Activated naive CD8-positive, alpha-beta T cell treated with anti-CD3 and anti-CD28 coated beads, Interleukin-2, amount 50 U/mL, for 16 hours (primary cell): Measurements from ENCODE around the gene TIMM23.
"Not testable (repeated sequence)": the region's sequence is repeated elsewhere in the genome, so short reads cannot be mapped to it uniquely, and the experiment has no call there.

Source experiments
- DNase-seq: peaks from one replicate; pipeline ENCODE4 v3.0.0-alpha.2; 2020; ENCODE audit warnings: low read depth, low spot score

Gene TIMM23, protein sequence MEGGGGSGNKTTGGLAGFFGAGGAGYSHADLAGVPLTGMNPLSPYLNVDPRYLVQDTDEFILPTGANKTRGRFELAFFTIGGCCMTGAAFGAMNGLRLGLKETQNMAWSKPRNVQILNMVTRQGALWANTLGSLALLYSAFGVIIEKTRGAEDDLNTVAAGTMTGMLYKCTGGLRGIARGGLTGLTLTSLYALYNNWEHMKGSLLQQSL

DNA sequence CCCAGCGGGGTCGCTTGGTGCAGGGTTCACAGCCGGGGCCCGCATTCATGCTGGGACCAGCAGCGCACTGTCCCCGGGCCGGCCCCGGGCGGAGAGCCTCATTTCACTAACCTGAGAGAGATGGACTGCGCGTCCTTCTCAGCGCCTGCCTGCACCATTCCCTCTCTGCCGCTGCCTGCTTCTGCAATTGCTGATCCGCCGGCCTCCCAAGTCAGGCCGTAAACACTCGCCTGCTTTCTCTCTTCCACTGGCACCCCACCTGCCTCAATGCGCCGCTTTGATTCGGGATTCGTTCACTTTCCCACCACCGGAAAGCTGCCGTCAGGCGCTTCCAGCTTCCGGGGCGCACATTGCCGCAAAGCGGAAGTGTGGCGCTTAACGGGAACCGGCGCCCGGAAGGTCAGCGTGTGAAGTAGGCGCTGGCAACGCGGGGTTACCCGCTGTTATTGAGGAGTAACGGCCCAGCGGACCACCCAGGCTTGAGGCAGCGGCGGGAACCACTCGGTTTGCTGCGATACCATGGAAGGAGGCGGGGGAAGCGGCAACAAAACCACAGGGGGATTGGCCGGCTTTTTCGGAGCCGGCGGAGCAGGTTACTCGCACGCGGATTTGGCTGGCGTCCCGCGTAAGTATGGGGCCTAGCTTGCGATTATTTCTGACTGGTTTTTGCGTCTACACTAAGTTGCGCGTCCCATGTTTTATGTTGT is at the start of gene TIMM23:
Gene TIMM23, plus strand, starts transcription at position 384 of the 707 bp plus-strand sequence. Its CDS starts 136 bp downstream, at position 520.
- DNase-seq = peak; percentile 64

DNA sequence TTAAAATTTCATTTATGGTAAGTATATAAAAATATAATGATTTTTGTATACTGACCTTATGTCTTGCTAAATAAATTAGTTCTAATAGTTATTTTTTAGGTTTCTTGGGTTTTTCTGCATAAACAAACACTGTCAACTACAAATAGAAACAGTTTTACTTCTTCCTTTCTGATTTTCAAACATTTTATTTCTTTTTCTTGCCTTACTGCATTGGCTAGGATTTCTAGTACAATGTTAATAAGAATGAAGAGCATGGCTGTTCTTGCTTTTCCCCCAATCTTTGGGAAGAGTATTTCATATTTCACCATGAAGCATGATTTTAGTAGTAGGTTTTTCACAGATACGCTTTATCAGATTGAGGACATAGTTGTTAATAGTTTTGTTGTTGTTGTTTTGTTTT is 45.5 kb upstream of the TIMM23 start:
- DNase-seq = not testable (repeated sequence)

DNA sequence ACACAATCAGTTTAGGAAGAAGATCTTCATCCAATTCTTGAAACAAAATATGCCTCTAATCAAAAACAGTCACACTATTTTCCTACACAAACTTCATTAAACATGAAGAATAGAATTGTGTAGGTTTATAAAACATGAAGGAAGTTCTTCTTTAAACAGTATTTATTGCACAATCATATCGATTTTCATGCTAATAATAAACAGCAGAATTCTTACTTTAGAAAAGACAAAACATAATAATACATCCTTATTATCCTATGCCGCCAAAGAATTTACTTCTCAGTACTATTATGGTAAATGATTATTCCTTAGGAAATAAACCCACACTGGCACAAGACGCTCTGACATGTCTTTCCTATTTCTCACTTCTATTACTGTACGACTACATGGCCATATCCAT is 41.0 kb upstream of the TIMM23 start:
- DNase-seq = not testable (repeated sequence)

DNA sequence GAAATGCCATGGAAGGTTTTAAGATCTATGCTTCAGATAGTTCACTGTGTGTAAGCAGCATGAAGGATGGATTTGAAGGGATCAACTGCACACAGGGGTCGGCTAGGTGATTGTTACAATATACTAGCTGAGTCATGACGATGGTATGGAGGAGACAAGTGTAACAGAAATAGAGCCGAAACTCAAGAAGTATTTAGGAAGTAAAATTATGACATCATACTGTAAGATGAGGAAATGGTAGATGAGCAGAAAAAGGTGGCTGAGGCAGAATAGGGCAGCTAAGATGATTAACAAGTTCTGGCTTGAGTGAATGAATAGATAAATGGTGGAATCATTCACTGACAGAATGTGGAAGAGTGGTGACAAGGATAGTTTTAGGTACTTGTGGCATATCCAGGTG is 37.5 kb upstream of the TIMM23 start:
- not testable (repeated sequence) for DNase-seq

DNA sequence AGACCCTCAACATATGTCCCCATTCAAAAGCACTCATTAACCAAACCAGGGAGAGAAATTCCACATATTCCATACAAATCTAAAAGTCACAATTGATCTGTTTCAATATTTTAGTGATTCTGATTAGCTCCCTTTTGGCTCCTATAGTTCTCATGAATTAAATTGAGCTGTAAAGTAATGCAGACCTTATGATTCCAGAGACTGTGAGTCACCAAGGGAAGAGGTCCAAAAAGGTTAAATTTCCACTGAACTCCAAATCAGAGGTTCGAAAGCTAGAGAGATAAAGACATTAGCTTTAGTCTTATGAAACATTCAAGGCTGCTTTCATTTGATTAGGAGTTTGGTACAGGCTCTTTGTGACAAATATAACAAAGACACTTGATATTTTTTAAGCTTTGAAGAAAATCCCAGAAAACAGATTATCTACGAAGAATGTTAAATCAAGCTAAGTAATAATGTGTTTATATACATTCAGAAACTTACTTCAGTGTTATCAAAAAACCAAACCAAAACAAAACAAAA is 33.1 kb upstream of the TIMM23 start:
- DNase-seq = not testable (repeated sequence)

DNA sequence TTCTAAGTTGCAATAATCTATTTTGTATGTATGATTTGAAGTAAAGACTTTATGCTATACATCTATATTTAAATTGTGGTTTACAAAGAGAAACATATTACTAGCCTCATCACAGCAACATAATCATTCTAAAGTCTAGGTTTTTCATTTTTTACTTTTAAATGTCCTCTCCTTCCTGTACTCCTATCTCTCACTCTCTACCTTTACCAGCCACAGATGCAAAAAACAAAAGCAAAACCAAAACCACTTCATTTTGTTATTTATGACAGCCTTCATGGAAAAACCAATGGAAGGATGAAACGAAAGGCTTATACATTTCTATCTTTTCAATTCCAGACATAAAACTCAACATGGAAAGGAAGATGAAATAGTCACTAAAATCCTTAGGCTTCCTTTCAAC is 31.1 kb upstream of the TIMM23 start:
- not testable (repeated sequence) for DNase-seq

DNA sequence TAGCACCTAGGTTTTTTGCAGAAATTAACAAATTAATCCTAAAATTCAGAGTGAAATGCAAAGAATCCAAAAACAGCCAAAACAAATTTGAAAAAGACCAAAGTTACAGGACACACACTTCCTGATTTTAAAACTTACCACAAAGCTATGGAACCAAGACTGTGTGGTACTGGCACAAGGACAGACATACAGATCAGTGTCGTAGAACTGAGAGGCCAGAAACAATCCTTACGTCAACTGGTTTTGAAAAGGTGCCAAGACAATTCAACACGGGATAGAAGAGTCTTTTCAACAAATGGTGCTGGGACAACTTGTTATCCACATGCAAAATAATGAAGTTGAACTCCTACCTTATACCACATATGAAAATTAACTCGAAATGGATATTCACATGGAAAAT is 26.8 kb upstream of the TIMM23 start:
- DNase-seq = not testable (repeated sequence)

DNA sequence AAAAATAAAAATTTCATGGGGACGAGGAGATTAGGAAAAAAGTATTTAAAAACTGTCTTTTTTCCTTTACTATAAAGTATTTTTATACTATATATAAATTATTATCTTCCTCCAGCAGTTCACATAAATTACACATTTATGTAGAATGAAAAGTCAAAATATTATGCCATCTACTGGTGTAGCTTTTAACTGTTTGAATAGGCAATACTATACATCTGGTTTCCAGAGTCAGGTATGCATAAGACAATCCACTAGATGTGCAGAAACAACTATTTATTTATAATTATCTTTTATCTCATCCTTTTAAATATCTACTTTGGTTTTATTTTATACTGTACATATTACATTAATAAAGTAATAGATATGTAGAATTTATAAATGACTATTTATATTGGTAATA is 24.9 kb upstream of the TIMM23 start:
- not testable (repeated sequence) for DNase-seq

DNA sequence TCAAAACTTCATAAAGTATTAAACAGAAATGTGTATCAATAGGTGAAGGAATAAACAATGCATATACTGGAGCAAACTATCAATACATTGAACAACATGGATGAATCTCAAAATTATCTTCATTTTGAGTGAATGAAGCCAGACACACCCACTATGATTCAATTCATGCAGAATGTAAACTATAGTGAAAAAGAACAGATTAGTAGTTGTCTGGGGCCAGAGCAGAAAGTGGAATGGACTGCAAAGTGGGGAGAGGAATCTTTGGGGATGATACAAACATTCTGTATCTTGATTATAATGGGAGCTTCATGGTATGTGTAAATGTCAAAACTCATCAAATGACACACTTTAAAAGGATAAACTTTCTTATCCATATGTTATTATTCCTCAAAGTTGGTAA is 23.5 kb upstream of the TIMM23 start:
- DNase-seq = not testable (repeated sequence)

DNA sequence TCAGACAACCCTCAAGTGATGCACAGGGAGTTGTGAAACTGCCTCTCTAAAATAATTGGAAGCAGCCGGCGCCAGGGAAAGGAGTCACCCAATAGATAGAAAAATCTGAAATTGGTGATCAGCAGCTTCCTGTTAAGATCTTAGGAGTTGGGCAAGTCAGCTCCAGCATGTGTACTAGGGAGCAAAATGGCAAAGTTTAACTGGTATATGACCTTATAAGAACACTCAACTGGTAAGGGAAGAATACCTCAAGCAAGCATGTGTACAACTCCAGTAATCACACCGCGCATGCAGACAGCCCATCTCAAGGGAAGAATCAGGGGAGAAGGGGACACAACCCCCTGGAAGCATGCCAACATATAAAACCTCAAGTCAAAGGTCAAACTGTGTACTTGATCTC is 17.9 kb upstream of the TIMM23 start:
- DNase-seq = not testable (repeated sequence)

DNA sequence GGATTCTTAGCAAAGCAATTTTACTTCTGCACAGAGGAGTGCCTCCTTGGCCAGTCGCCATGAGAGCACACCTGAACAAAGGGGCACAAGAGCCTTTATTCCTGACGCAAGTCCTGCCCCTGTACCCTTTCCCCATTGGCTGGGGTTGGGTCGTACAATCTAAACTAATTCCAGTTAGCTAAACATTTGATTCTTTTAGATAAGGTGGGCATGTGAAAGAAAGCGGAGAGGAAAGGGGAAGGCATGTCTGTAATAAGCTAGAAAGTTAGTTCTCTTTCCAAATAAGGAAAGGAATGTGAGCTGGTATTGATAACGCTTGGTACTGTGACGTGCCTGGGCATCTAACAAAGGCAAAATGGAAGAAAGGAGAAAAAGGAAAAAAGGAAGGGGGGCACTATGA is 15.7 kb upstream of the TIMM23 start:
- not testable (repeated sequence) for DNase-seq

DNA sequence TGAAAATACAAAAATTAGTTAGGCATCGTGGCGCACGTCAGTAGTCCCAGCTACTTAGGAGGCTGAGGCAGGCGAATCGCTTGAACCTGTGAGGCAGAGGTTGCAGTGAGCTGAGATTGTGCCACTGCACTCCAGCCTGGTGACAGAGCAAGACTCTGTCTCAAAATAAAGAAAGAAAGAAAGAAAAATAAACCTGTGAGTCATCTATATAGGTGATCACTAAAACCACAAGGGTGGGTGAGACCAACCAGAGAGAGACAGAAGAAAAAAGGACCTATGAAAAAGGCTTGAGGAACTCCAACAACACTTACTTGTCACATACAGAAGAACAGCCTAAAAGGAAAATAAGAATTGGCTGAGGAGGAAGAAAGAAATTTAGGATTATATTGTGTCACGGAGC is 14.4 kb upstream of the TIMM23 start:
- not testable (repeated sequence) for DNase-seq

DNA sequence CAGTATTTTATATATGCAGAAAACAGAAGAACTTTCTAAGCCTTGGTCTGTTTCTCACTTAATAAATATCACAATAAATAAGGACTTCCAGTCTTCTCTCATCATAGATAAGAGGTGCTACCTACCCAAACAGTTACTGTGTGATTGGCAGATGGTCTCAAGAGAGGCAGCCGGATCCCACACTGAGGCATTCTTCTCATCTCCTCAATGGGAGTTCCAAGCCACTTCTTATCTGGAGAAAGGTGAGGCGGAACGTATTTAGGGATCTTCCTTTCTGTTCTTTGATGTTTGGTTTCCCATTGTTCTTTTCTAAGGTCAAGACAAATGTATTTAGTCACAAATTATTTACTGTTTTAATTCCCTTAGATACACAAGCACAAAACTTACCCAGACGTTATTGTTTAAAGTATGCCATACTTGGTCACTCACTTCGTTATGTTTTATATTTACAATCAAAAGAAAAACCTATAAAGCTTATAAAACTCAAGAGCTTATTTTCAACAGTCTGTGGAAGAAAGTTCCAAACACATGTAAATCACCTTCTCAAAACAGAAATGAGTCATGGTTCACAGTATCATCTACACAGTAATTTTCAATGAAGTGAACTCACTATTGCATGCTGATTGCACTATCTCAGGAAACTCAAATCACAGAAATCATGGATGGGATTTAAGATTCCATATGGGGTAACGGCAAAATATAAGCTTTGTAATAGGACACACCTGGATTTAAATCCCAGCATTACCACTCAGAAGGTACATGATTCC is 9.4 kb upstream of the TIMM23 start:
- DNase-seq = not testable (repeated sequence)

DNA sequence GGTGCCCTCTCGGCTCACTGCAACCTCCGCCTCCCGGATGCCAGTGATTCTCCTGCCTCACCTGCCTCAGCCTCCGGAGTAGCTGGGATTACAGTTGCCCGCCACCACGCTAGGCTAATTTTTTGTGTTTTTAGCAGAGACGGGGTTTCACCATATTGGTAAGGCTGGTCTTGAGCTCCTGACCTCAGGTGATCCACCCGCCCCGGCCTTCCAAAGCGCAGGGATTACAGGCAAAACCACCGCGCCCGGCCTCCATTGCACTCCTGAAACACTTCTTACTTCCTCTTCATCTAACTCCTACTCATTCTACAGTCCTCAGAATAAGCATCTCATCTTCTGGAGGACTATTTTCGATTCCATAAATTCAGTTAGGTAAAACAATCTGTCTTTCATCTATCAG is 1.3 kb upstream of the TIMM23 start:
- DNase-seq = not testable (repeated sequence)

DNA sequence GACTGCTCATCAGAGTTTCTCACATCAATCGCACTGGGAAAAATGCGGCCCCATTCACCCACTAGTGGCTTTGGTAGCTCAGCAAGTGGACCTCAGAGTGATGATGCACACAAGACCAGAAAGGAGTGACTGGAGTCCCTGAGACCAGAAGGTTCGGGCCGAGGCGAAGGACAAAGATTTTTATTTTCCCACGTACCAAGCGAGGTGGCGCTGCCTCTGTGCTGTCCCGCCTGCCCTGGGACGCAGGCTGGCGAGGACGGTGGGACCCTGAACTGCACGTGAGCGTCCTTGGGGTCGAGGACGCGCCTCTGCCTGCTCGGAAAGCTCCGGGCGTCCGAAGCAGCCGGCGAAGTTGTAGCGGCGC is 565 bp upstream of the TIMM23 start:
- DNase-seq = not testable (repeated sequence)

DNA sequence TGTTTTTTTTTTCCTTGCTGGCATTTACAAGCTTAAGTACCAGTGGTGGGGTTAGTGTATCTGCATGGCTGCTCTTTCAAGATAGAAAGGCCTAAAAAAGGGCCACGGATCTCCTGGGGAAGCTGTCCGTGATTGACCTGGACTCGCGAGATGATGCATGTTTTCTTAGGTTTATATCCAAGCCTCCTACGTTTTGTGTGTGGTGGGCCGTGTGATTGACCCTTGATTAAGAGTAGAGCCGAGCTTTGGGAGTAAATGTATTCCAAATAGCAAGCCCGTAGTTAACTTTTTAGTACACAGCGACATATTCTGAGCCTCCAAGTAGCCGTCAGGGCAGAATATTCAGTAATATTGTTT is 502 bp downstream of the TIMM23 start:
- not testable (repeated sequence) for DNase-seq

DNA sequence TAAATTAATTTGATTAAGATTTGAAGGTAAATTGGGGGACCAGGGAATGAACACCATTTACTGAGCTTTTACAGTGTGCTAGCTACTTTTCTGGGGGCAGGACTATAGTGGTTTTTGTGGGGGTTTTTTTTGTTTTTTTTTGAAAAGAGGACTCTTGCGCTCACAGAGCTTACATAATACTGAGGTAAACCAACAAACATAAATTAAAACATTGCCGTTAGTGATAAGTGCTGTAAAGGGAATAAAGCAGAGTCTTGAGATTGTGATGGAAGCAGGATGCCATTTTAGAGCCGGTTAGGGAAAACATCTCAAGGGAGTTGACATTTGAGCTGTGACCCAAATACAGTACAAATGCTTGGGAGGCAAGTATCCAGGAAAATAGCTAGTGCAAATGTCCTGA is 1.8 kb downstream of the TIMM23 start:
- not testable (repeated sequence) for DNase-seq

DNA sequence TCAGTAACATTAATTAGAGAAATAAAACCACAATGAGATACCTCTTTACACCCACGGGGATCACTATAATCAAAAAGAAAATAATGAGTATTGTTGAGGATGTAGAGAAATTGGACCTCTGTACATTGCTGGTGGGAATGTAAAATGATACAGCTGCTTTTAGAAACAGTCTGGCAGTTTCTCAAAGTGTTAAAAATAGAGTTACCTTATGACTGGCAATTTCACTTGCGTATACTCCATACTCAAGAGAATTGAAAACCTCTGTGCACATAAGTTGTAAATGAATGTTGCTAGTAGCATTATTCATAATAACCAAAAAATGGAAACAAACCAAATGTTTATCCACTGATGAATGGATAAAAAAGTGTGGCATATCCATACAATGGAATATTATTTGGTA is 6.3 kb downstream of the TIMM23 start:
- not testable (repeated sequence) for DNase-seq

DNA sequence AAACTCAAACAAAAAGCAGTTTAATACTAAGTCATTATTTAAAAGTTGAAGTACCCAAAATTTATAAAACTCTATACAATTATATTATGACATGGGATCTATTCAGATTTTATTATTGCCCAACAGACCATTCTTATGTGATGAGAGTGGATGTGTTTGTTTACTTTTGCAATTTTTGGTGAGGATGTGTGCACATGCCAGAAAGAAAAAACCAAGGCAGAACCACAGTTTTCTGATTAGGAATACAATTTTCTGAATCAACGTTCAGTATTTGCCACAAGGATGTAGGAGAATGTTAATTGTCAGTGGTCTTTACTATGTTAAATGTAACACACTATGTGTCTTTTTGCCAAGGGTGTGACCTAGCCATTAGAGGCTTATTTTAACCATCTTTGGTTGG is 9.1 kb downstream of the TIMM23 start:
- not testable (repeated sequence) for DNase-seq

DNA sequence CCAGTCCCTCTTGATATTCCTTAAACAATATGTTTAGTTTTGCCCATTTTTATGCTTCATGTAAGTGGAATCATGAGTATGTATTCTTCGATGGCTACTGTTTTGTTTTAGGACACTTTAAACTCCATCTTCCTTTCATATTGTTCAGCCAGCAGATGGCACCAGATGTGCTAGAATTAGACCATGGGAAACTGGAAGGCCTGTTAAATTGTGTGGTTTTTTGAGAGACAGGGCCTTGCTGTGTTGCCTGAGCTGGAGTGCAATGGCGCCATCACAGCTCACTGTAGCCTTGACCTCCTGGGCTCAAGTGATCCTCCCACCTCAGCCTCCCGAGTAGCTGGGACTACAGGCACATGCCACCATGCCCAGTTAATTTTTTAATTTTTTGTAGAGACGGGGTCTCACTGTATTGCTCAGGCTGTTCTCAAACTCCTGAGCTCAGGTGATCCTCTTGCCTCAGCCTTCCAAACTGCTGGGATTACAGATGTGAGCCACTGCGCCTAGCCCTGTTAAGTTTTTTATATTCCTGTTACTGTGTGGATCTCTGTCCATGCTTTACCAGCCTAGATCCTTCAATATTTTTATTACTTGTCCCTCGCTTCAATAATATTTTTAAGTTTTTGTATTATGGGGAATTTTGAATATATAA is 11.4 kb downstream of the TIMM23 start:
- not testable (repeated sequence) for DNase-seq

DNA sequence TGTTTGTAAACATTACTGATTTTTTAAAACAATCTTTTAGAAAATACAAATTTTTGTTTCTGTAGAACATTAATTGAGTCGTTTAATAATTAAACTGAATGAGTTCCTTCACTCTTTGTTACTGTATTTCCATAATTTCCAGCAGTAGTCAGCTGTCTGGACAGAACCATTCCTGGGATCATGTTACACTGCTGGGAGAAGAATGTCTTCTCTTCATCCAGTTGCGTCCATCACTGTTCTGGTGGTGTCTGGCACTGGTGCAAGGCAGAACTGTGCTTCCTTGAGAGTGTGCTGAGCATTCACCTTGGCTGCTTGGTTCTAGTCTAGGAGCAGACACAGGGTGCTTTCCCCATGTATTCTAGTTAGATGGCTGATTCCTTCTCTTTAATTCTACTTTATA is 12.2 kb downstream of the TIMM23 start:
- not testable (repeated sequence) for DNase-seq

DNA sequence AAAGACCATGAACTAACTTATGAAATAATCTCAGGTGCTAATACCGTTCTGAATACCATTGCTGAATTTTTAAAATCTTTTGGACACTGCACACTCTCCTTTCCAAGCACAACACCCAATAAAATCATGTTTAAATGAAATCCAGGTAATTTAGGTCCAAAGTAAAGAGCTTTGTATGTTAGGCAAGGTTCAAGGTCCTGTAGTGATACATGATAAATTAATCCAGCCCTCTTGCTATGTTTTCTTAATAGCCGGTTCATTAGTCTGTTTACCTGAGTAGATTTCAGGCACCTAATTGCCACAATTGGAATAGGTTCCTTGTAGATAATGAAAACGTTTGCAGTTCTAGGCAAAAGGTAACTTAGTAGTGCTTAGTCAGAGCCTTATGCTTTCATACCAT is 13.3 kb downstream of the TIMM23 start:
- DNase-seq = not testable (repeated sequence)
